ENCODE measurements around the gene CTXN3.

Gene CTXN3

GRCh38 chr5:127649018-127649439, at the start of gene CTXN3:
Gene CTXN3, plus strand, starts transcription at chr5:127649082. Its CDS starts 8,440 bp downstream, at chr5:127657522.
- TF ChIP-seq CTCF (IDR thresholded peaks at IDR 0.05; ENCODE audit: extremely low read depth, insufficient read depth, missing control alignments) = no peak
- in situ Hi-C loops (cut with MboI; ENCODE audit: low pct_unique_long_range_greater_than_20kb, low sequenced_read_pairs, unreplicated experiment) = no loop called here
- DNase-seq (ENCODE audit: low spot score) = no peak

DNA sequence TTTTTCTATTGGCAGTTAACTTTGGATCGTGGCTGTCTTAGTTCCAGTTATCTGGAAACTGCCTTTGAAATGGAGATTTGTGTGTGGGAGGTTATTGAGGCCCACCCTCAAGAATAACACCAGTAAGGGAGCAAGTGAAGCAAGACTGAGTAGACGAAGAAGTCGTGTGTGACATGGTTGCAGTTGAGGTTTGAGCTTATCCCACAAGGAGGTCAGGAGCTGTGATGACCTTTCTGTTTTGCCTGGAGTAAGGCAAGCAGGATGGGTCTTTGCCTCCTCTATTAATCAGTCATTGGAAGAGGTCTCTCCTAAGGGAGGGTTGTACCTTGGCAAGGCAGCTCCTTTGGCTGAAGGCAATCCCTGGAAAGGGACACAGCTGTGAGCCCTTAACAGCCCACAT, 49.6 kb upstream of the CTXN3 start:
- in situ Hi-C loops (cut with MboI; ENCODE audit: low pct_unique_long_range_greater_than_20kb, low sequenced_read_pairs, unreplicated experiment) = no loop called here
- no peak for TF ChIP-seq CTCF (IDR thresholded peaks at IDR 0.05; ENCODE audit: extremely low read depth, insufficient read depth, missing control alignments)
- no peak for DNase-seq (ENCODE audit: low spot score)

GRCh38 chr5:127599847-127600246, 49.0 kb upstream of the CTXN3 start:
- in situ Hi-C loops (cut with MboI; ENCODE audit: low pct_unique_long_range_greater_than_20kb, low sequenced_read_pairs, unreplicated experiment) = no loop called here
- TF ChIP-seq CTCF (IDR thresholded peaks at IDR 0.05; ENCODE audit: extremely low read depth, insufficient read depth, missing control alignments) = no peak
- no peak for DNase-seq (ENCODE audit: low spot score)

DNA sequence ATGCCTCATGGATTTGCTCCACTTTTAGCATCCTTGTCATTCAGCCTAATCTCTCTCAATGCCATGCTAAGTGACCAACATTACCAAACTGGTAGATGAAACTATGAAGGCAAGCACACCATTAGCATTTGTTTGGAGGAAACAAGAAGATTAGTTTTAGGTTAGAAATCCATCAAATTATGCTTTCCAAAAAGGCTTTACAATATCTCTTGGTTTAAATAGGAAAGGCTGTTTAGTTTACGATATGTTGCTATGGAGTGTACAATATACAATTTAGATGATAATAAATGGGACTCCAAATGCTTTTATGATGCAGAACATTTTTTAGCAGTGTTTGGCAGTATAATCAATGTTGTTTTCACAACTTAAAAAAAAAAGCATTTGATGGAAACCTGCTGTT, 47.8 kb upstream of the CTXN3 start:
- TF ChIP-seq CTCF (IDR thresholded peaks at IDR 0.05; ENCODE audit: extremely low read depth, insufficient read depth, missing control alignments) = no peak
- in situ Hi-C loops (cut with MboI; ENCODE audit: low pct_unique_long_range_greater_than_20kb, low sequenced_read_pairs, unreplicated experiment) = no loop called here
- no peak for DNase-seq (ENCODE audit: low spot score)

DNA sequence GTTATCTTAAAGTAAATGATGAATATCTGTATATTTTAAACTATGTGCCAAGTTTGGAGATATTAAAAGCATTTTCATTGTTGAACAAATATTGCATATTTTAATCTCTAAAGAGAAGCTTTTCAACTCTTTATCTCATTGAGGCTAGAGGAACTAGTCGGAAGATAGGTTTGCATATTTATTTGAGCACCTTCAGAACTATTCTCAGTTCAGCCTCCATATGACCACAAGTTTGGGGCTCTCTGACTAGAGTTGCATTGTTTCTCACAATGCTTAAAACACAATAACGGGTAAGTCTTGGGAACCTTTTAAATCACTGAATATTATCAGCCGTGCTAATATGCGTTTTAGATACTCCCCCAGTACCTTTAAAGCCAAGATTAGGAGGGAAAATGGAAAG, 47.3 kb upstream of the CTXN3 start:
- no peak for DNase-seq (ENCODE audit: low spot score)
- in situ Hi-C loops (cut with MboI; ENCODE audit: low pct_unique_long_range_greater_than_20kb, low sequenced_read_pairs, unreplicated experiment) = no loop called here
- TF ChIP-seq CTCF (IDR thresholded peaks at IDR 0.05; ENCODE audit: extremely low read depth, insufficient read depth, missing control alignments) = no peak

GRCh38 chr5:127602481-127602880, 46.4 kb upstream of the CTXN3 start:
- no peak for TF ChIP-seq CTCF (IDR thresholded peaks at IDR 0.05; ENCODE audit: extremely low read depth, insufficient read depth, missing control alignments)
- DNase-seq (ENCODE audit: low spot score) = no peak
- in situ Hi-C loops (cut with MboI; ENCODE audit: low pct_unique_long_range_greater_than_20kb, low sequenced_read_pairs, unreplicated experiment) = no loop called here
